Fibroblast of lung (primary cell): ENCODE data around the gene RPL18A.

Source experiments
- CTCF ChIP-seq, 2 donors: IDR thresholded peaks in 1 of 2; conservative IDR thresholded peaks in 1 of 2; 1 replicate in 1 of 2; 2 replicates in 1 of 2; pipeline ENCODE4 v1.5.1; 2011 to 2012; ENCODE audit warnings: low read length in 2 of 2, control low read depth in 1 of 2, inconsistent platforms in 1 of 2, low read depth in 1 of 2, mild to moderate bottlenecking in 1 of 2
- EZH2 ChIP-seq: IDR thresholded peaks from 2 replicates; pipeline ENCODE4 v1.5.1; 2012; ENCODE audit warnings: low read length, control low read depth, mild to moderate bottlenecking; ENCODE audit errors: missing control alignments

DNA sequence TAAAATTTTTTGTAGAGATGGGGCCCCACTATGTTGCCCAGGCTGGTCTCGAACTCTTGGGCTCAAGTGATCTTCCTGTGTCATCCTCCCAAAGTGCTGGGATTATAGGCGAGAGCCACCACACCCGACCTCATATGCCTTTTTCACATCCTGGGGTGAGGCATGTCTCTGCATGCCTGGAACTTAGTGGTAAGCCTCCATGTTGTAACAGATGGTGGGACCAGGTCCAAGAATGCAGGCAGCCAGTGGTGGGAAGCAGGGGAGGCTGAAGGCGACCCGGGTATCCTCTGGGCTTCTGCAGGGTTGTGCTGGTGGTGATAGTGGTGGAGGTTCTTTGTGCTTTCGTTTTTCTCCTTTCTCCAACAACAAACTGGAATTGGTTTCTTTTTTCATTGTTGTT, 43.0 kb downstream of the RPL18A start:
- TF ChIP-seq CTCF (conservative IDR thresholded peaks at IDR 0.05 in 1 of 2, IDR thresholded peaks at IDR 0.05 in 1 of 2; ENCODE audit: low read depth in 1 of 2, low read length in 2 of 2): no peak
- TF ChIP-seq EZH2: no peak
